Activated gamma-delta T cell treated with Interleukin-2 at 50 U/mL for 16 hours (primary cell): ENCODE measurements around the gene MPHOSPH8.
A peak's percentile ranks its signal among the peaks of the same experiment; 100 is the strongest.

ENCODE experiments used
- DNase-seq: peaks from one replicate; pipeline ENCODE4 v3.0.0-alpha.2; 2020

MPHOSPH8 gene, protein sequence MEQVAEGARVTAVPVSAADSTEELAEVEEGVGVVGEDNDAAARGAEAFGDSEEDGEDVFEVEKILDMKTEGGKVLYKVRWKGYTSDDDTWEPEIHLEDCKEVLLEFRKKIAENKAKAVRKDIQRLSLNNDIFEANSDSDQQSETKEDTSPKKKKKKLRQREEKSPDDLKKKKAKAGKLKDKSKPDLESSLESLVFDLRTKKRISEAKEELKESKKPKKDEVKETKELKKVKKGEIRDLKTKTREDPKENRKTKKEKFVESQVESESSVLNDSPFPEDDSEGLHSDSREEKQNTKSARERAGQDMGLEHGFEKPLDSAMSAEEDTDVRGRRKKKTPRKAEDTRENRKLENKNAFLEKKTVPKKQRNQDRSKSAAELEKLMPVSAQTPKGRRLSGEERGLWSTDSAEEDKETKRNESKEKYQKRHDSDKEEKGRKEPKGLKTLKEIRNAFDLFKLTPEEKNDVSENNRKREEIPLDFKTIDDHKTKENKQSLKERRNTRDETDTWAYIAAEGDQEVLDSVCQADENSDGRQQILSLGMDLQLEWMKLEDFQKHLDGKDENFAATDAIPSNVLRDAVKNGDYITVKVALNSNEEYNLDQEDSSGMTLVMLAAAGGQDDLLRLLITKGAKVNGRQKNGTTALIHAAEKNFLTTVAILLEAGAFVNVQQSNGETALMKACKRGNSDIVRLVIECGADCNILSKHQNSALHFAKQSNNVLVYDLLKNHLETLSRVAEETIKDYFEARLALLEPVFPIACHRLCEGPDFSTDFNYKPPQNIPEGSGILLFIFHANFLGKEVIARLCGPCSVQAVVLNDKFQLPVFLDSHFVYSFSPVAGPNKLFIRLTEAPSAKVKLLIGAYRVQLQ

GRCh38 chr13:19633479-19634255 is at the start of gene MPHOSPH8:
Gene MPHOSPH8, plus strand, starts transcription at chr13:19633659. Its CDS starts 90 bp downstream, at chr13:19633749.
- DNase-seq: peak; percentile 93

- peak; percentile 67 for DNase-seq
These were observed 46.4 kb upstream of the MPHOSPH8 start for GRCh38 chr13:19586904-19587634.

DNA sequence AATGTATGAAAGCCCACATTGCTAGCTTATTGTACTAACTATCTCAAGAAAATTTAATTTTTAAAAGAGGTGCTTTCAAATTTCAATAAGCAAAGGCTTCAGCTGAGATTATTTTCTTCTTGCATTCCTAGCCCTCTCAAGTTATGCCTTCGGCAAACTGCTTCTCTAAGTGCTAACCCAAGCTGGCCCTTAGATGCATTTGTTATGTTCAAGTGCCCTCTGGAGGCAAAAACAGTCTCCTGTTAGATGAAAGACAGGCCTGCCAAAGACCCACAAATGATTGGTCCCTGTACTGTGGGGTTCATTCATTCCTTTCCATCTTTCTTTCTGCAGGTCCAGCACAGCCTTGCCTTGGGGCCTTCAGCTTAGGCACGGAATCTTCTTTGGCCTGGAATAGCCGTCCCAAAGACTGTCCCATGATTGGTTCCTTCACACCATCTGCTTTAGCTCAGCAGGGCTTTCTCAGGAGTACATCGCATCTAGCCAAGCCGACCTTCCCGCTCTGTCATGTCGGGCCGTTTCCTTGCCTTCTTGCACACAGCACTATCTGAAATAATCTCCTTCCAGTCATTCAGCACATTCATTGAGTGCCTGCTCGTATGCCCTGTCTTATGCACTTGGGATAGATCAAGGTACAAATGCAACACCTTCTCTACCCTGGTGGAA is 45.7 kb upstream of the MPHOSPH8 start:
- DNase-seq: no peak

DNA sequence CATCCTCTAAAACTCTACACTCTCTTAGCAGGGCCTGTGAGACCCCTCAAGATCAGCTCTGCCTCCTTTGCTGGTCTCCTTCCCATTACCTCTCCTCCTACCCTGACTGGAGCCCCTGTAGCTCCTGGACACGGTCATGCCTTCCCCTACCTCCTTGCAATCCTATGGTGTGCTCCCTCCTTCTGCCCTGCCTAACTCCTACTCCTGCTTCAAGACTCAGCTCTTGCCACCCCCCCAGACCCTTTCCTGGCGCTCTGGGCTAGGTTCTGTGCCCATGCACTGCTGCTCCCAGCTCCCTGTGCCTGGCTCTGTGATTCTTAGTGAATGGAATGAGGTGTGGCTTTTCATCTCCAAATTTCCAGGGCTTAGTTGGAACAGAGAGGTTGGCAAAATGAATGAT is 44.1 kb upstream of the MPHOSPH8 start:
- DNase-seq: no peak

DNA sequence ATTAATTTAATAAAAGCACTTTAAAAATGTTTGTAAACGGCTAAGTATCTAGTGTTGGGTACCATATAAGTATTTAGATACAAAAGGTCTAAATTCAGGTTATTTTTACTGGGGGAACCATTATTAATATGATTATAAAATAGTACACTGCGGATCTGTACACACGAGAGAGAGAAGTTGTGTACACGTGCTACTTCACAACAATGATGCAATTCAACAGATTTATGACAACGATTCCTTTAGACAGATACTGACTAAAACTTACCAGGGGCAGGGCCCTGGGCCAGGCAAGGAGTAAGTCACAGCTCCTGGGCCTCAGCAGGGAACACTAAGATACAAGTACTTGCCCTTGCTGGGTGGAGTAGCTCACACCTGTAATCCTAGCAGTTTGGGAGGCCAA is 43.0 kb upstream of the MPHOSPH8 start:
- no peak for DNase-seq

DNA sequence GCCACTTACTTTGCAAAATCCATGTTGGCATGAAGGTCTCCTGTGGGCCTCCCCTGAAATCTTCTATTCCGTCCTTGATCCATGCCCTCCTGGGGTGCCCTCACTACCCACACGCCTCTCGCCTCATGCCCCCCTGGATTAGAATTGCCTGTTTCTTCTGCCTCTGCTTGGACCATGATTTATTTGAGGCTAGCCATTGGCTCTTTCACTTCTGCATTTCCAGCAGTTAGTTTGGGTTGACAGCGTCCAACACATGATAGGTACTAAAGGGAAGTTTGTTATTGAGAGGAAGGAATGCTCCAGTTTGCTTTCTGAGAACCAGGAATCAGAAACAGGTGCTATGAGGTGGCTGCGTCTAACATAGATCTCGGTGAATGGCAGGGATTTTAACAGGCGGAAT is 41.6 kb upstream of the MPHOSPH8 start:
- no peak for DNase-seq

DNA sequence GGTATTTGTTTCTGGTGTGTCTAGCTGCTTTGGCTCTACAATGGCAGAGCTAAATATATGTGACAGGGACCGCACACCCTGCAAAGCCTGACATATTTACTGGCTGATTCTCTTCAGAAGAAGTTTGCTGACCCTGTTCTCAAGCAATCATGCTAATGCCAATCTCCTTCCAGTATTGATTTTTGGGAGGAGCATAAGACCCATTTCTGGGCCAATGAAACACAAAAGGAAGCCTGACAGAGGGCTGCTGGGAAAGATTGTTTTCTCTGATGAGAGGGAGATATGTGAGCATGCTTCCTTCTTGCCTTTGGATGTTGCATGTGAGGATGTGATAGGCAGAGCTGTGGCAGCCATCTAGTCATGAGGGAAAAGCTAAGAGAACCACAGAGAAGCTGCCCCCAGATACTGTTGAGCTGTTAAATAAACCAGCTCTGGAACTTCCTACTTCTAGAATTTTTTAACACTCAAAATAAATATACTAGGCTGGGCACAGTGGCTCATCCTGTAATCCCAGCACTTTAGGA is 40.7 kb upstream of the MPHOSPH8 start:
- no peak for DNase-seq

- no peak for DNase-seq
These were observed 37.4 kb upstream of the MPHOSPH8 start for GRCh38 chr13:19596086-19596485.

- no peak for DNase-seq
These were observed 36.5 kb upstream of the MPHOSPH8 start for GRCh38 chr13:19596960-19597361.

GRCh38 chr13:19597523-19597922 is 35.9 kb upstream of the MPHOSPH8 start:
- no peak for DNase-seq

DNA sequence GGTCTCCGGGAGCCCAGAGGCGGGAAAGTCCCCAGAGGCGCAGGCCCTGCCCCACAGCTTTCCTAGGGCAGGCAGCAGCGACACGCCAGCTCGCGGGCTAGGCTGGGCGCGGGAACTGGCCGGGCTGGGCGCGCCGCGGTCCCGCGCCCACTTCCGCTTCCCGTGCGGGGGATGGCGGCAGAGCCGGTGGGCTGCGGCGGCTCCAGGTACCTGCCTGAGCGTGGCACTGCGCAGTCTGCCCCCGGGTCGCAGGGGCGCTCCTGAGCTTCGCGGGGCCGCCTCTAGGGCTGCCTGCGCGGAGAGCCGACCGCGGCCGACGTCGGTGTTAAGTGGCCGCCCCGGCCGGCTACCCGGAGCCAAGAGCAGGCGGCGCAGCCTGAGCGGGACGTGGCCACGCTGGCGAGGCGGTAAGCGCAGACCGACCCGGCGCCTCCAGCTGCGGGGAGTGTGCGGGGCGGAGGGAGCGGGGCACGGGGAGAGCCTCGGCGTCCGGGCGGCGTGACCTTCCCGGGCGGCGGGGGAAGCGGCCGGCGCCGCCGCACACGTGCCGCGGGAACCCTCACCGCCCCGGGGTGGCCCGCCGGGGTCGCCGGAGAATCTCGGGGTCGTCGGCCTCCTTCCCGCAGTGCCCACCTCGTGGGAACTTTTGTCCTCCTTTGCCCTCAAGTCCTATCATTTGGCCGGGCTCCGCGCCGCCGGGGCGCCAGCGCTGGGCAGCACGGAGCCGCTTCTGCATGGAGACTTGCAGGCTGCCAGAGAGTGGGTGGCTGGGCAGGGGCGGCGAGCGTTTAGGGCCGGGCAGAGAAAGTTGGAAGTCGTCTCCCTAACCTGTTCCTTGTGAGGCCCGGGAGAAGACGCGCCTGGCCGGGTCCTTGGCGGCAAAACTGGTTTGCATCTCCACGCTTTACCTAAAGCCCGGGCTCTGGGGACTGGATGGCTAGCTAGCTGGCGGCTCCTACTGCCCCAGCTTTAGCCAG is 31.4 kb upstream of the MPHOSPH8 start:
- peak; percentile 29 for DNase-seq

DNA sequence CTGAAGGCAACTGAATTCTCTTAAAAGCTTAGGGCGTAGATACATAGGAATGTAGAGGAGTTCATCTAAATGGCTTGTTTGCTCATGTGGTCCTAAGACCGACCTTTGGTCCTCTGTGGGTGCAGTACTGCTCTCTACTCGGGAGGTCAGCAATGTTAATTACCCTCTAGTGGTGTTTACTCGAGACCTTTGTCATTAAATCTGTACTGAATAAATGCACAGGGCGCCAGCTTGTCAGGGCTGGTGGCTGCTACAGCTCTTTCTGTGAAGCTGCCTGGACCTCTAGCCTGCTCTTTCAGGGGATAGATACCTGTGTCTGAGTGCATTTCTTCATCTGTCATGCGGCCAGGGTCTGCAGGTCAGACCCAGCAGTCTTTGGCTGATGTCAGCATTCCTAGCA is 29.2 kb upstream of the MPHOSPH8 start:
- no peak for DNase-seq

GRCh38 chr13:19605161-19605955 is 28.1 kb upstream of the MPHOSPH8 start:
- DNase-seq: no peak

GRCh38 chr13:19606152-19606551 is 27.3 kb upstream of the MPHOSPH8 start:
- no peak for DNase-seq

- DNase-seq: no peak
These were observed 26.7 kb upstream of the MPHOSPH8 start for GRCh38 chr13:19606737-19607136.

DNA sequence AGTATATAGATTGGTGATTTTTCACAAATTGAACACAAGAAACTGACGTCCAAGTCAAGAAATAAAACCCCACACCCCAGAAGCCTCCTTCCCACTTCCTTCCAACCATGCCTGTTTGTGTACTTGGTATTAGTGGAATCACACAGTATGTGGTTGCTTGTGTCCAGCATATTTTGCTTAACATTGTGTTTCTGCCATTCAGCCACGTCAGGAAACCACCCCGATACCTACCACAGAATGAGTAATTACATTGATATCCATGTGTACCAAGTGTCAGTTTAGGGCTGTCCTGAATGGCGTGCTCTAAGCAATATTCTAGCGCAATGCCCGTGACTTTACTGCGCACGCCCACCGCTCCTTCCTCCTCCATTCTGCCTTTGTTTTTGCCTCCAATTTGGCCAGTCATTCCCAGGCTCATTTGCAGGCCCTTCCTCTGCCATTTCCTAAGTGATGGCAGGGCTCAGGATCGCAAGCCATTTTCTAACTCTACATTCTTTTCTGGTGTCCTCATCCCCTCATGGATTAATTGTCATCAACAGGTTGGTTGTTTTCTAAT is 25.9 kb upstream of the MPHOSPH8 start:
- DNase-seq: no peak

DNA sequence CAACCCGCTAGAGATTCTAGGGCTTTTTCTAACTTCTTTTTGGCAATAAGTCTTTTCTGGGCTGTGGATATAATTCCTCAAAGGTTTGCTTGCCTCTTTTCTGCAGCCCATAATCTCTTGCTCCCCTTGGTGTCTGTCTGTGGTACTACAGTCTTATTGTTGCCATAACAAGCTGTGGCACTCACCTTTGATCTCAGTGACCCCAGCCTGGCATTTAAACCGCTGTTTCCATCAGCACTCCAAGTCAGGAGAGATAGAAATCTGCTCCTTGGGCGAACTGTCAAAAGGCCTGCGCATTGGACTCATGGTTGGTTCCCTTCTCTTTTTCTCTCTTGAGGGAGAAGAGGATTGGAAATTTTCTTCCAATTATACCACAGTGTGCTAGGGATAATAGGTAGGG is 14.5 kb upstream of the MPHOSPH8 start:
- DNase-seq: no peak

GRCh38 chr13:19622193-19622592 is 11.3 kb upstream of the MPHOSPH8 start:
- no peak for DNase-seq

- no peak for DNase-seq
These were observed 9.2 kb upstream of the MPHOSPH8 start for GRCh38 chr13:19624265-19624664.
